GM23338 (cell line): ENCODE measurements around the gene PTPA. TPM values are rescaled to one million over a fixed set of nuclear protein-coding genes. Genes with fewer than 3 reads are reported as not detected.
A peak's percentile ranks its signal among the peaks of the same experiment; 100 is the strongest.
"Not testable (repeated sequence)": the region's sequence is repeated elsewhere in the genome, so short reads cannot be mapped to it uniquely, and the experiment has no call there.

Experiments
- ATAC-seq: fragments of 200-7000 bp; cut with Tn5 transposase; 3 replicates; pipeline ENCODE4 v1.9.1; 2020
- DNase-seq: peaks from one replicate; pipeline ENCODE4 v3.0.0-alpha.2; 2015; ENCODE audit warnings: low spot score
- H2AFZ ChIP-seq: fragments of 200-600 bp; sonication (generic); 2 replicates; pipeline ENCODE4 v1.8.0; 2016; ENCODE audit warnings: antibody characterized with exemption, mild to moderate bottlenecking, moderate library complexity
- H3F3A ChIP-seq: fragments of 200-600 bp; sonication (generic); replicated peaks from 2 replicates; pipeline ENCODE4 v1.8.0; 2017; ENCODE audit warnings: antibody characterized with exemption, mixed run types, low read depth
- H3K27ac ChIP-seq: fragments of 200-600 bp; sonication (generic); 2 replicates; pipeline ENCODE4 v1.6.1; 2016; ENCODE audit warnings: low read depth
- H3K27me3 ChIP-seq: fragments of 200-600 bp; sonication (generic); 2 replicates; pipeline ENCODE4 v1.8.0; 2016; ENCODE audit warnings: mild to moderate bottlenecking, mixed run types, moderate library complexity; ENCODE audit not compliant: insufficient read depth
- H3K36me3 ChIP-seq: fragments of 200-600 bp; sonication (generic); 2 replicates; pipeline ENCODE4 v1.8.0; 2016; ENCODE audit warnings: mild to moderate bottlenecking; ENCODE audit not compliant: insufficient read depth
- H3K4me1 ChIP-seq: fragments of 200-600 bp; sonication (generic); 2 replicates; pipeline ENCODE4 v1.8.0; 2016; ENCODE audit warnings: mild to moderate bottlenecking, moderate library complexity; ENCODE audit not compliant: insufficient read depth
- H3K4me2 ChIP-seq: fragments of 200-600 bp; sonication (generic); 2 replicates; pipeline ENCODE4 v1.7.1; 2017; ENCODE audit warnings: mixed run types
- H3K4me3 ChIP-seq: fragments of 200-600 bp; sonication (generic); 2 replicates; pipeline ENCODE4 v1.6.1; 2016; ENCODE audit warnings: mixed run types
- H3K79me2 ChIP-seq: fragments of 200-600 bp; sonication (generic); replicated peaks from 2 replicates; pipeline ENCODE4 v1.8.0; 2017; ENCODE audit warnings: mild to moderate bottlenecking; ENCODE audit not compliant: insufficient read depth
- H3K9me2 ChIP-seq: fragments of 200-600 bp; sonication (generic); 2 replicates; pipeline ENCODE4 v1.8.0; 2017; ENCODE audit not compliant: insufficient read depth
- H4K20me1 ChIP-seq: fragments of 200-600 bp; sonication (generic); replicated peaks from 2 replicates; pipeline ENCODE4 v1.8.0; 2017; ENCODE audit warnings: mild to moderate bottlenecking; ENCODE audit not compliant: insufficient read depth
- H3K27ac Mint-ChIP-seq: 2 replicates; pipeline ENCODE4 v1.8.0; 2020; ENCODE audit warnings: inconsistent platforms, mild to moderate bottlenecking, moderate library complexity, mixed read lengths
- H3K27me3 Mint-ChIP-seq: 3 replicates; pipeline ENCODE4 v1.8.0; 2022; ENCODE audit warnings: low read depth, mild to moderate bottlenecking, moderate library complexity, mixed read lengths, inconsistent platforms; ENCODE audit not compliant: insufficient read depth, poor library complexity
- H3K36me3 Mint-ChIP-seq: 3 replicates; pipeline ENCODE4 v1.8.0; 2021; ENCODE audit warnings: low read depth, mild to moderate bottlenecking, inconsistent platforms, moderate library complexity, mixed read lengths
- H3K4me1 Mint-ChIP-seq: 3 replicates; pipeline ENCODE4 v1.8.0; 2020; ENCODE audit warnings: mild to moderate bottlenecking, inconsistent platforms, mixed read lengths
- H3K4me3 Mint-ChIP-seq: 3 replicates; pipeline ENCODE4 v1.8.0; 2021; ENCODE audit warnings: moderate library complexity, mild to moderate bottlenecking, inconsistent platforms, mixed read lengths
- H3K9me3 Mint-ChIP-seq: 3 replicates; pipeline ENCODE4 v1.8.0; 2020; ENCODE audit warnings: moderate library complexity, mild to moderate bottlenecking, inconsistent platforms, mixed read lengths
- CREB1 ChIP-seq: fragments of 250-450 bp; sonication (Bioruptor Pico); IDR thresholded peaks from 2 replicates; pipeline ENCODE4 v1.5.0; 2020; ENCODE audit warnings: low read depth, mild to moderate bottlenecking, moderate library complexity
- JUNB ChIP-seq: IDR thresholded peaks from one replicate; pipeline ENCODE4 v1.6.1; 2016; ENCODE audit warnings: antibody characterized with exemption; ENCODE audit not compliant: unreplicated experiment
- NANOG ChIP-seq: IDR thresholded peaks from 2 replicates; pipeline ENCODE4 v1.6.1; 2016; ENCODE audit warnings: antibody characterized with exemption, borderline replicate concordance
- polyA plus RNA-seq: library from polyadenylated mRNA; unstranded; fragments of >200 nt; fragmentation: Nextera tagmentation; extraction: Ambion mirVana; gene quantifications from 2 replicates; pipeline ENCODE4 v1.2.1, GENCODE V29; 2016
- total RNA-seq: library from RNA; depleted of rRNA; stranded (reverse); fragments of >200 nt; shearing (Covaris generic); gene quantifications from 2 replicates; pipeline ENCODE4 v1.2.3, GENCODE V29; 2014
- TF ChIP-seq, protein P1 (sequence below): fragments of 250-450 bp; sonication (Bioruptor Pico); IDR thresholded peaks from 2 replicates; pipeline ENCODE4 v1.5.0; 2020; ENCODE audit warnings: mild to moderate bottlenecking, moderate library complexity
- TF ChIP-seq, protein P2 (sequence below), 2 experiments: fragments of 200-600 bp in 1 of 2; sonication (generic) in 1 of 2; conservative IDR thresholded peaks; 2 replicates each; pipeline versions ENCODE4 v1.5.1 to v1.6.1; 2016 to 2017; ENCODE audit warnings: antibody characterized with exemption in 2 of 2, low read depth in 2 of 2, mild to moderate bottlenecking in 2 of 2, moderate library complexity in 1 of 2

Gene PTPA
- total and polyA plus RNA-seq, 2 experiments from 2014 or later = 53.9 to 122 TPM

DNA sequence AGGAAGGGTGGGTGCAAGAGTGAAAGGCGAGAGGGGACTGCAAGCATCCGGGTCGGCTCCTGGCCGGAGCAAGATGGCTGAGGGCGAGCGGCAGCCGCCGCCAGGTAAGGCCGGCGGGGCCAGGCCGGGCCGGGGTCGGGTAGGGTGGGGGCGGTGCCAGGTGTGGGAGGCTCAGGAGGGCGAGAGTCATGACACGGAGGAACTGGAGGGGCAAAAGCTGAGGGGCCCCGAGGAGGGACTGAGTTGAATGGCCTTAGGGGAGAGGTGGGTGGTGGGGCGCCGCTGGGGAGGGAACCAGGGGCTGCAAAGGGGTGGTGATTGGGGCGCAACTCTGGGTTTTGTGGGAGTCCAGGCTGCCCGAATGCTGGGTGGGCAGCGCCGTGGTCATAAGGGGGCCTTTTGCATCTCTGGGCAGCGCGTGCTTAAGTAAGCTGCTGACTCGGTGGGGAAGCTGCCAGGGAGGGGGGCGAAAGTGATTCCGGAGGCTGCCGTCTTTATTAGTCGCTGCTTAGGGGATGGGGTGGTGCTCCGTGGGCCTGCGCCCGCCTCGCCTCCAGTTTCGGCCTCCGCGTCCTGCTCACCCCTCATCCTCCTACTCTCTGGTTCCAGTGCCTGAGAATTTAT is 425 bp downstream of the PTPA start (continued):
- TF ChIP-seq, protein P1, sequence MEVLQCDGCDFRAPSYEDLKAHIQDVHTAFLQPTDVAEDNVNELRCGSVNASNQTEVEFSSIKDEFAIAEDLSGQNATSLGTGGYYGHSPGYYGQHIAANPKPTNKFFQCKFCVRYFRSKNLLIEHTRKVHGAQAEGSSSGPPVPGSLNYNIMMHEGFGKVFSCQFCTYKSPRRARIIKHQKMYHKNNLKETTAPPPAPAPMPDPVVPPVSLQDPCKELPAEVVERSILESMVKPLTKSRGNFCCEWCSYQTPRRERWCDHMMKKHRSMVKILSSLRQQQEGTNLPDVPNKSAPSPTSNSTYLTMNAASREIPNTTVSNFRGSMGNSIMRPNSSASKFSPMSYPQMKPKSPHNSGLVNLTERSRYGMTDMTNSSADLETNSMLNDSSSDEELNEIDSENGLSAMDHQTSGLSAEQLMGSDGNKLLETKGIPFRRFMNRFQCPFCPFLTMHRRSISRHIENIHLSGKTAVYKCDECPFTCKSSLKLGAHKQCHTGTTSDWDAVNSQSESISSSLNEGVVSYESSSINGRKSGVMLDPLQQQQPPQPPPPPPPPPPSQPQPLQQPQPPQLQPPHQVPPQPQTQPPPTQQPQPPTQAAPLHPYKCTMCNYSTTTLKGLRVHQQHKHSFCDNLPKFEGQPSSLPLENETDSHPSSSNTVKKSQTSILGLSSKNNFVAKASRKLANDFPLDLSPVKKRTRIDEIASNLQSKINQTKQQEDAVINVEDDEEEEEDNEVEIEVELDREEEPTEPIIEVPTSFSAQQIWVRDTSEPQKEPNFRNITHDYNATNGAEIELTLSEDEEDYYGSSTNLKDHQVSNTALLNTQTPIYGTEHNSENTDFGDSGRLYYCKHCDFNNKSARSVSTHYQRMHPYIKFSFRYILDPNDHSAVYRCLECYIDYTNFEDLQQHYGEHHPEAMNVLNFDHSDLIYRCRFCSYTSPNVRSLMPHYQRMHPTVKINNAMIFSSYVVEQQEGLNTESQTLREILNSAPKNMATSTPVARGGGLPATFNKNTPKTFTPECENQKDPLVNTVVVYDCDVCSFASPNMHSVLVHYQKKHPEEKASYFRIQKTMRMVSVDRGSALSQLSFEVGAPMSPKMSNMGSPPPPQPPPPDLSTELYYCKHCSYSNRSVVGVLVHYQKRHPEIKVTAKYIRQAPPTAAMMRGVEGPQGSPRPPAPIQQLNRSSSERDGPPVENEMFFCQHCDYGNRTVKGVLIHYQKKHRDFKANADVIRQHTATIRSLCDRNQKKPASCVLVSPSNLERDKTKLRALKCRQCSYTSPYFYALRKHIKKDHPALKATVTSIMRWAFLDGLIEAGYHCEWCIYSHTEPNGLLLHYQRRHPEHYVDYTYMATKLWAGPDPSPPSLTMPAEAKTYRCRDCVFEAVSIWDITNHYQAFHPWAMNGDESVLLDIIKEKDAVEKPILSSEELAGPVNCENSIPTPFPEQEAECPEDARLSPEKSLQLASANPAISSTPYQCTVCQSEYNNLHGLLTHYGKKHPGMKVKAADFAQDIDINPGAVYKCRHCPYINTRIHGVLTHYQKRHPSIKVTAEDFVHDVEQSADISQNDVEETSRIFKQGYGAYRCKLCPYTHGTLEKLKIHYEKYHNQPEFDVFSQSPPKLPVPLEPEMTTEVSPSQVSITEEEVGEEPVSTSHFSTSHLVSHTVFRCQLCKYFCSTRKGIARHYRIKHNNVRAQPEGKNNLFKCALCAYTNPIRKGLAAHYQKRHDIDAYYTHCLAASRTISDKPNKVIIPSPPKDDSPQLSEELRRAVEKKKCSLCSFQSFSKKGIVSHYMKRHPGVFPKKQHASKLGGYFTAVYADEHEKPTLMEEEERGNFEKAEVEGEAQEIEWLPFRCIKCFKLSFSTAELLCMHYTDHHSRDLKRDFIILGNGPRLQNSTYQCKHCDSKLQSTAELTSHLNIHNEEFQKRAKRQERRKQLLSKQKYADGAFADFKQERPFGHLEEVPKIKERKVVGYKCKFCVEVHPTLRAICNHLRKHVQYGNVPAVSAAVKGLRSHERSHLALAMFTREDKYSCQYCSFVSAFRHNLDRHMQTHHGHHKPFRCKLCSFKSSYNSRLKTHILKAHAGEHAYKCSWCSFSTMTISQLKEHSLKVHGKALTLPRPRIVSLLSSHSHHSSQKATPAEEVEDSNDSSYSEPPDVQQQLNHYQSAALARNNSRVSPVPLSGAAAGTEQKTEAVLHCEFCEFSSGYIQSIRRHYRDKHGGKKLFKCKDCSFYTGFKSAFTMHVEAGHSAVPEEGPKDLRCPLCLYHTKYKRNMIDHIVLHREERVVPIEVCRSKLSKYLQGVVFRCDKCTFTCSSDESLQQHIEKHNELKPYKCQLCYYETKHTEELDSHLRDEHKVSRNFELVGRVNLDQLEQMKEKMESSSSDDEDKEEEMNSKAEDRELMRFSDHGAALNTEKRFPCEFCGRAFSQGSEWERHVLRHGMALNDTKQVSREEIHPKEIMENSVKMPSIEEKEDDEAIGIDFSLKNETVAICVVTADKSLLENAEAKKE (CRISPR knock-in tag) = no peak
- TF ChIP-seq NANOG (no peak), CREB1 (CRISPR knock-in tag) (no peak), JUNB (no peak)
- TF ChIP-seq, protein P2, sequence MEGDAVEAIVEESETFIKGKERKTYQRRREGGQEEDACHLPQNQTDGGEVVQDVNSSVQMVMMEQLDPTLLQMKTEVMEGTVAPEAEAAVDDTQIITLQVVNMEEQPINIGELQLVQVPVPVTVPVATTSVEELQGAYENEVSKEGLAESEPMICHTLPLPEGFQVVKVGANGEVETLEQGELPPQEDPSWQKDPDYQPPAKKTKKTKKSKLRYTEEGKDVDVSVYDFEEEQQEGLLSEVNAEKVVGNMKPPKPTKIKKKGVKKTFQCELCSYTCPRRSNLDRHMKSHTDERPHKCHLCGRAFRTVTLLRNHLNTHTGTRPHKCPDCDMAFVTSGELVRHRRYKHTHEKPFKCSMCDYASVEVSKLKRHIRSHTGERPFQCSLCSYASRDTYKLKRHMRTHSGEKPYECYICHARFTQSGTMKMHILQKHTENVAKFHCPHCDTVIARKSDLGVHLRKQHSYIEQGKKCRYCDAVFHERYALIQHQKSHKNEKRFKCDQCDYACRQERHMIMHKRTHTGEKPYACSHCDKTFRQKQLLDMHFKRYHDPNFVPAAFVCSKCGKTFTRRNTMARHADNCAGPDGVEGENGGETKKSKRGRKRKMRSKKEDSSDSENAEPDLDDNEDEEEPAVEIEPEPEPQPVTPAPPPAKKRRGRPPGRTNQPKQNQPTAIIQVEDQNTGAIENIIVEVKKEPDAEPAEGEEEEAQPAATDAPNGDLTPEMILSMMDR (conservative IDR thresholded peaks at IDR 0.05; ENCODE audit: low read depth in 2 of 2) = no peak

DNA sequence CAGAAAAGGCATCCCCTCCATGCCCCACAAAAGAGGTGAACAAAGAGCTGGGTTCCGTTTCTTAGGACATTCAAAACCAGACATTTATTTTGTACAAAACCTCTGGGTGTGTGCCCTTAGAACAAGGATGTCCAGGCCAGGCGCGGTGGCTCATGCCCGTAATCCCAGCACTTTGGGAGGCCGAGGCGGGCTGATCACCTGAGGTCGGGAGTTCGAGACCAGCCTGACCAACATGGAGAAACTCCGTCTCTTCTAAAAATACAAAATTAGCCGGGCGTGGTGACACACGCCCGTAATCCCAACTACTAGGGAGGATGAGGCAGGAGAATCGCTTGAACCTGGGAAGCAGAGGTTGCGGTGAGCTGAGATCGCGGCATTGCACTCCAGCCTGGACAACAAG is 1.3 kb downstream of the PTPA start:
- peaks cover 14% of the 10 kb centered on the region; the same call in 1 of the 2 replicates for H4K20me1 ChIP-seq
- H3K36me3 Mint-ChIP-seq, H3K9me2 ChIP-seq, H3F3A ChIP-seq, H3K27ac ChIP-seq, H2AFZ ChIP-seq, H3K9me3 Mint-ChIP-seq, DNase-seq, H3K36me3 ChIP-seq, H3K4me1 ChIP-seq, ATAC-seq: not testable (repeated sequence)
- peak overlapping the region; percentile 90 for H3K4me3 Mint-ChIP-seq
- peaks cover 58% of the 10 kb centered on the region for H3K79me2 ChIP-seq
- 0 out of 2 replicates have a peak overlapping the region, but pooled peaks have one; percentile 98 for H3K27ac Mint-ChIP-seq
- H3K4me2 ChIP-seq = peak overlapping the region; percentile 98
- H3K27me3 Mint-ChIP-seq = peaks cover 22% of the 10 kb centered on the region
- H3K4me1 Mint-ChIP-seq = peaks cover 13% of the 10 kb centered on the region
- H3K4me3 ChIP-seq = peak overlapping the region; percentile 96
- H3K27me3 ChIP-seq = peaks cover 18% of the 10 kb centered on the region
